Stomach (tissue), 9 donors: ENCODE data around the gene STUM. TPM values are rescaled to one million over a fixed set of nuclear protein-coding genes. Genes with fewer than 3 reads are reported as not detected.
A peak's percentile ranks its signal among the peaks of the same experiment; 100 is the strongest.

Source experiments
- DNase-seq, 2 donors: peaks; one replicate each; pipeline versions ENCODE4 v3.0.0 to v3.0.0-alpha.2; 2013 to 2019
- H3K27ac ChIP-seq, 5 donors: fragments of 200-600 bp in 4 of 5; sonication (generic) in 4 of 5; one replicate each; pipeline ENCODE4 v1.5.1; 2013 to 2019; ENCODE audit warnings: mild to moderate bottlenecking in 1 of 5, moderate library complexity in 1 of 5
- H3K27me3 ChIP-seq, 3 donors: fragments of 200-600 bp; sonication (generic); one replicate each; pipeline ENCODE4 v1.5.1; 2017 to 2019; ENCODE audit warnings: mixed run types in 1 of 3
- H3K36me3 ChIP-seq, 4 donors: fragments of 200-600 bp; sonication (generic); 1 replicate in 3 of 4; 2 replicates in 1 of 4; pipeline ENCODE4 v1.5.1; 2016 to 2019
- H3K4me1 ChIP-seq, 4 donors: fragments of 200-600 bp; sonication (generic); one replicate each; pipeline ENCODE4 v1.5.1; 2016 to 2019
- H3K4me3 ChIP-seq, 4 donors: fragments of 200-600 bp; sonication (generic) in 3 of 4; one replicate each; pipeline ENCODE4 v1.5.1; 2016 to 2019; ENCODE audit warnings: mild to moderate bottlenecking in 1 of 4
- H3K9me3 ChIP-seq, 4 donors: fragments of 200-600 bp; sonication (generic); one replicate each; pipeline ENCODE4 v1.5.1; 2016 to 2019
- EP300 ChIP-seq: sonication (generic); formaldehyde crosslinking; IDR thresholded peaks from one replicate; pipeline ENCODE4 v1.6.1; 2017; ENCODE audit warnings: antibody characterized with exemption
- POLR2A ChIP-seq, 4 donors: fragments of 450-650 bp; IDR thresholded peaks; one replicate each; pipeline ENCODE4 v1.6.1; 2016; ENCODE audit warnings: antibody characterized with exemption in 4 of 4, control low read depth in 2 of 4, mild to moderate bottlenecking in 1 of 4, moderate library complexity in 1 of 4
- POLR2AphosphoS5 ChIP-seq, 3 donors: sonication (generic); formaldehyde crosslinking; IDR thresholded peaks; one replicate each; pipeline ENCODE4 v1.6.1; 2016; ENCODE audit warnings: antibody characterized with exemption in 3 of 3
- WGBS, 5 donors: extraction: QIAGEN DNeasy Blood & Tissue Kit in 3 of 5; methylation state at CpG; one replicate each; pipeline versions ENCODE4 v1.1.5 to v1.1.7; 2013 to 2018; 5-methylcytosine and 5-hydroxymethylcytosine counted together
- intact Hi-C: fragments of 100-400 bp; cut with DNase I; formaldehyde crosslinking; loops from one replicate; pipeline ENCODE4 v1.15.1; 2023; ENCODE audit warnings: low total_unique reads
- polyA plus RNA-seq, 3 donors: library from polyadenylated mRNA; stranded (reverse); fragments of 200-250 nt; gene quantifications; one replicate each; pipeline ENCODE4 v1.2.3, GENCODE V29; 2013
- total RNA-seq, 5 donors: library from RNA; depleted of rRNA; stranded (reverse); fragments of >200 nt; gene quantifications; one replicate each; pipeline versions ENCODE4 v1.1.0 to v1.2.3, GENCODE V29; 2014 to 2016
- TF ChIP-seq, protein P1 (sequence below), 7 experiments: fragments of 450-650 bp in 4 of 7; fragments of 200-600 bp in 3 of 7; sonication (generic) in 3 of 7; IDR thresholded peaks; one replicate each; pipeline ENCODE4 v1.5.1; 2016 to 2019; ENCODE audit warnings: antibody characterized with exemption in 7 of 7, control low read depth in 2 of 7, mild to moderate bottlenecking in 1 of 7
- donor health status: healthy with polysubstance abuse.
- donor health status: Bipolar disorder and iron deficiency.
- donor health status: healthy.

The STUM gene
- total and polyA plus RNA-seq, 8 donors, result under 0.01 to 2.8 (median 1.5) TPM

DNA sequence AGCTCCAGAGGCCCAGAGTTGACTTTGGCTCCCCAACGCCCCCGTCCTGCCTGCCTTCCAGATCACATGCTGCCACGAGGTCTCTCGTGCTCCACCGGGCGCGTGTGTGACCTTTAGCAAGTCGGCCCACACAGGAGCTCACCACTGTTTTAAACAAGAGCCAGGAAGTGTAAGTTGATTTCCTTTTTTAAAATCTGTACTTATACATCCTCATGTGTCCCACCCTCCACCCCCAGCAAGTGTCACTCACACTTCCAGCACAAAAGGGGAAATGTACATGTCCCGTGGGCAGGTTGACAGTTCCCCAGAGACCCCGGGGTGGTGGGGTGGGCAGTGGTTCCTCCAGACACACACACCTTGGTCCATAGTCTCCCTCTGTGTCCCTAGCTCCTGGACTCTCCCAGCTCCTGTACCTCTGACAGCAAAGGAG, 84.4 kb downstream of the STUM start:
- Histone ChIP-seq H3K9me3 (no peaks in the 10 kb centered on the region), H3K27ac (peak overlapping the region in 4 of 5 donors; percentile 60 to 85 (median 68)), H3K4me1 (peaks cover 30 to 73% (median 49%) of the 10 kb centered on the region in 4 donors), H3K4me3 (no peak overlapping the region), H3K36me3 (peaks cover 0 to 40% (median 30%) of the 10 kb centered on the region in 4 donors), H3K27me3 (no peaks in the 10 kb centered on the region)
- WGBS, 5 donors, result 62 to 93% (median 74%) methylated on average over 8 to 10 of the region's 10 CpGs
- no peak for DNase-seq
- intact Hi-C loops, result loop anchor here (5.0 kb wide), 1 partner anchor 194 kb away; no protein-coding TSS in a partner anchor
- no peak for TF ChIP-seq POLR2A (IDR thresholded peaks at IDR 0.05)
- TF ChIP-seq EP300, result no peak
- TF ChIP-seq, protein P1, sequence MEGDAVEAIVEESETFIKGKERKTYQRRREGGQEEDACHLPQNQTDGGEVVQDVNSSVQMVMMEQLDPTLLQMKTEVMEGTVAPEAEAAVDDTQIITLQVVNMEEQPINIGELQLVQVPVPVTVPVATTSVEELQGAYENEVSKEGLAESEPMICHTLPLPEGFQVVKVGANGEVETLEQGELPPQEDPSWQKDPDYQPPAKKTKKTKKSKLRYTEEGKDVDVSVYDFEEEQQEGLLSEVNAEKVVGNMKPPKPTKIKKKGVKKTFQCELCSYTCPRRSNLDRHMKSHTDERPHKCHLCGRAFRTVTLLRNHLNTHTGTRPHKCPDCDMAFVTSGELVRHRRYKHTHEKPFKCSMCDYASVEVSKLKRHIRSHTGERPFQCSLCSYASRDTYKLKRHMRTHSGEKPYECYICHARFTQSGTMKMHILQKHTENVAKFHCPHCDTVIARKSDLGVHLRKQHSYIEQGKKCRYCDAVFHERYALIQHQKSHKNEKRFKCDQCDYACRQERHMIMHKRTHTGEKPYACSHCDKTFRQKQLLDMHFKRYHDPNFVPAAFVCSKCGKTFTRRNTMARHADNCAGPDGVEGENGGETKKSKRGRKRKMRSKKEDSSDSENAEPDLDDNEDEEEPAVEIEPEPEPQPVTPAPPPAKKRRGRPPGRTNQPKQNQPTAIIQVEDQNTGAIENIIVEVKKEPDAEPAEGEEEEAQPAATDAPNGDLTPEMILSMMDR (IDR thresholded peaks at IDR 0.05), result no peak
- TF ChIP-seq POLR2AphosphoS5 (IDR thresholded peaks at IDR 0.05), result no peak

DNA sequence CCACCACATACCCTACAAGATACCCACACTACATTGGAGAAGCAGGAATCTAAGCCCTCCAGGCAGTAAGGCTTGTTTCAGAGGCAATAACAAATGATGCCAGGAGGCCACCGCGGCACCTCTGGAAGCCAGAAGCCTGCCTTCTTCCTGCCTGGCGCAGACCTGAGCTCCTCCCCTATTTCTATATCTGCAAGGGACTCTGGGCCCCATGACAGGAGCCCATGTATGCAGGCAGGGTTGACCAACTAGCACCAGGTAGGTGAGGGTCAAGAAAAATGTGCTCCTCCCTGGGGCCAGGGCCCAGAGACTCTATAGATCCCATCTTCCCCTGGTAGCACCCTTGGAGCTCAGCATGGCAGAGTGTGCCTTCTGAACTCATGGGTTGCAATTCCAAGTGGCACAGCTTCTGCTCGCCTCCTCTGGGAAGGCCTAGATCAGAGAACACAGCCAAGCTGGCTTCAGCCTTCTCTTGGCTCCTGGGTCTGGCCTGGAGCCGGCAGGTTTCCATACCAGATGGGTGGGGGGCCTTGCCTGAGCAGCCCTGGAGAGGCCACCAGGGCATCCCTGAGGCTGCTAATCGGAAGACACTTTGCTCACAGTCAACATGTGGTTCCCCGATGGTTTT, 85.1 kb downstream of the STUM start:
- Histone ChIP-seq H3K36me3 (peaks cover 2 to 47% (median 38%) of the 10 kb centered on the region in 4 donors), H3K27me3 (no peaks in the 10 kb centered on the region), H3K9me3 (no peaks in the 10 kb centered on the region), H3K4me1 (peaks cover 30 to 73% (median 43%) of the 10 kb centered on the region in 4 donors), H3K27ac (peak overlapping the region in 4 of 5 donors; percentile 62 to 85 (median 68)), H3K4me3 (no peak overlapping the region)
- intact Hi-C loops, result loop anchor here (5.0 kb wide), 1 partner anchor 194 kb away; no protein-coding TSS in a partner anchor
- 31 to 47% (median 39%) methylated on average over 6 to 7 of the region's 7 CpGs for WGBS, 5 donors
- no peak for DNase-seq
- TF ChIP-seq, protein P1 (IDR thresholded peaks at IDR 0.05), result no peak
- TF ChIP-seq EP300 (no peak), POLR2A (IDR thresholded peaks at IDR 0.05) (no peak), POLR2AphosphoS5 (IDR thresholded peaks at IDR 0.05) (no peak)

DNA sequence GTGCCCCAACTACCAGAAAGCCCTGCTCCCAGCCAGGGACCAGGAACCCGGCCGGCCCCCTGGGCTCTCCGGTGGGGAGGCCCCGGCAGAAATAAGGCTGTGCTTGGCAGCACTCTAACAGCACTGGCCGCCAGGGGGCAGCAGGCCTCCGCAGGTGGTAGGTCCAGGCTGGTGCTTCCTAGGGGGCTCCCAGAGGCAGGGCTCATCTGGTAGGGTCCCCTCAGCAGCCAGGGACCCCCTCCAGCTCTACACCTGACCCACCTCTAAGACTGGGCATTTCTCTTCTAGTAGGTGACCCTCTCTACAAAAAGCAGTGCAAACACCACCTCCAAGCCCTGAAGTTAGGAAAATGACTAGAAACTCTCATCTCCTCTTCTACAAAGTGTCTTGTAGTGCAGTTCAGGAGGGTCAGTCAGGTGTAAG, 85.6 kb downstream of the STUM start:
- H3K36me3 ChIP-seq, result peaks cover 5 to 52% (median 43%) of the 10 kb centered on the region in 4 donors
- H3K9me3 ChIP-seq, result no peaks in the 10 kb centered on the region
- H3K4me1 ChIP-seq, result peaks cover 30 to 70% (median 43%) of the 10 kb centered on the region in 4 donors
- peak overlapping the region in 4 of 5 donors; percentile 62 to 85 (median 68) for H3K27ac ChIP-seq
- no peaks in the 10 kb centered on the region for H3K27me3 ChIP-seq
- no peak overlapping the region for H3K4me3 ChIP-seq
- 2 to 8% (median 4%) methylated on average over 4 to 6 of the region's 6 CpGs for WGBS, 5 donors
- DNase-seq, result peak; percentile 86 to 92
- intact Hi-C loops, result loop anchor here (5.0 kb wide), 1 partner anchor 193 kb away; no protein-coding TSS in a partner anchor
- TF ChIP-seq, protein P1 (IDR thresholded peaks at IDR 0.05), result peak in 5 of 7 experiments; percentile 79 to 95 (median 89)
- no peak for TF ChIP-seq POLR2A (IDR thresholded peaks at IDR 0.05)
- TF ChIP-seq POLR2AphosphoS5 (IDR thresholded peaks at IDR 0.05), result no peak
- TF ChIP-seq EP300, result no peak

DNA sequence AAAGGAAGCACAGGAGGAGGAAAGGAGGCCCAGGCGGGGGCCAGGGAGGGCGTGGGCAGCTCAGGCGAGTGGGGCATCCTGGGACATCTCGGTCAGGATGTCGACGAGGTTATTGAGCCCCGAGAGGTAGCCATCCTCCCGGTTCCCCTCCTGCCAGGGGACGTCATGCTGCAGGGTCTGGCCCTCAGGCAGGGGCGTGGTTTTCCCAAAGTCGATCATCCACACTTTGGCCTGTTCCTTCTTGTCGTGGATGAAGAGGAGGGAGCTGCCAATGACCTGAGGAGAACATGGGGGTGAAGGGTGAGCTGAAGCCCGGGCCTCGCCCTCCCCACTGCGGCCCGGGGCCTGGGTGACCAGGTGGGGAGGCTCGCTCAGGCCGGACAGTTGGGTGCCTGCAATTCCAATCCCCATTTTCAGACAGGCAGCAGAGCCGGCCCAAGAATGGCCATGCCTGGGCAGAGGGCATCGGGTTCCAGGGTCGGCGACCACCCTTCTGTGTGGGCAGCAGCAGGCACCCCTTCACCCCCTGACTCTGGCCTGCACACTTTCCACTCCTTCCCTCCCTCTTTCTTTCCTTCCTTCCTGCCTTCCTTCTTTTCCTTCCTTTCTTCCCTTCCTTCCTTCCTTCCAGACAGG, 86.2 kb downstream of the STUM start:
- peaks cover 10 to 57% (median 48%) of the 10 kb centered on the region in 4 donors for H3K36me3 ChIP-seq
- no peaks in the 10 kb centered on the region for H3K27me3 ChIP-seq
- intact Hi-C loops, result loop anchor here (5.0 kb wide), 1 partner anchor 193 kb away; no protein-coding TSS in a partner anchor
- H3K4me1 ChIP-seq, result peaks cover 30 to 68% (median 43%) of the 10 kb centered on the region in 4 donors
- WGBS, 5 donors, result 84 to 91% (median 87%) methylated on average over 16 to 22 of the region's 22 CpGs
- H3K9me3 ChIP-seq, result no peaks in the 10 kb centered on the region
- no peak for DNase-seq
- peak overlapping the region; percentile 32 to 85 (median 63) for H3K27ac ChIP-seq
- no peak for TF ChIP-seq POLR2A (IDR thresholded peaks at IDR 0.05)
- TF ChIP-seq POLR2AphosphoS5 (IDR thresholded peaks at IDR 0.05), result no peak
- TF ChIP-seq, protein P1 (IDR thresholded peaks at IDR 0.05), result no peak
- no peak for TF ChIP-seq EP300
- H3K4me3 ChIP-seq, result no peak overlapping the region
